Measurements from ENCODE around the gene UBE2J2. TPM values are rescaled to one million over a fixed set of nuclear protein-coding genes. Genes with fewer than 3 reads are reported as not detected.
A peak's percentile ranks its signal among the peaks of the same experiment; 100 is the strongest.

Gene UBE2J2
- total and polyA plus RNA-seq, 2 of the 13 experiments (the other 11 are each of a cell fraction or from before 2014, with no cell fraction given): 25.4 to 29.4 TPM

GRCh38 chr1:1314237-1314586 is 40.6 kb upstream of the UBE2J2 start:
- CTCF ChIA-PET (ENCODE audit: low intra/inter-chr PET ratio, low total read pairs): no interaction called here
- no peak overlapping the region for H3K9ac ChIP-seq (ENCODE audit: insufficient read depth, low read depth, low read length)
- peaks cover 18 to 58% of the 10 kb centered on the region in 2 experiments; a peak in 4 of 5 replicates for H3K36me3 ChIP-seq (replicated peaks in 1 of 2; ENCODE audit: control insufficient read depth in 1 of 2, insufficient read depth in 2 of 2, low read length in 2 of 2)
- no peak overlapping the region for H3K4me3 ChIP-seq (replicated peaks in 1 of 3; ENCODE audit: insufficient read depth in 1 of 3, low read depth in 2 of 3, low read length in 3 of 3)
- no peak for DNase-seq (ENCODE audit: low spot score)
- no peaks in the 10 kb centered on the region for H3K27me3 ChIP-seq (ENCODE audit: control insufficient read depth in 1 of 2, insufficient read depth in 2 of 2, low read length in 2 of 2)
- H3K4me2 ChIP-seq (ENCODE audit: low read depth, low read length): no peak overlapping the region
- POLR2A ChIA-PET: no interaction called here
- peaks cover 5% of the 10 kb centered on the region; the same call in 1 of the 2 replicates for H4K20me1 ChIP-seq (ENCODE audit: insufficient read depth, low read length)
- H3K4me1 ChIP-seq (ENCODE audit: insufficient read depth, low read length): peaks cover 19% of the 10 kb centered on the region
- no peak overlapping the region for H3K27ac ChIP-seq (ENCODE audit: extremely low read length, insufficient read depth, low read length)
- peaks cover 2% of the 10 kb centered on the region for H3K79me2 ChIP-seq (ENCODE audit: insufficient read depth, low read length)
- TF ChIP-seq, protein P1, sequence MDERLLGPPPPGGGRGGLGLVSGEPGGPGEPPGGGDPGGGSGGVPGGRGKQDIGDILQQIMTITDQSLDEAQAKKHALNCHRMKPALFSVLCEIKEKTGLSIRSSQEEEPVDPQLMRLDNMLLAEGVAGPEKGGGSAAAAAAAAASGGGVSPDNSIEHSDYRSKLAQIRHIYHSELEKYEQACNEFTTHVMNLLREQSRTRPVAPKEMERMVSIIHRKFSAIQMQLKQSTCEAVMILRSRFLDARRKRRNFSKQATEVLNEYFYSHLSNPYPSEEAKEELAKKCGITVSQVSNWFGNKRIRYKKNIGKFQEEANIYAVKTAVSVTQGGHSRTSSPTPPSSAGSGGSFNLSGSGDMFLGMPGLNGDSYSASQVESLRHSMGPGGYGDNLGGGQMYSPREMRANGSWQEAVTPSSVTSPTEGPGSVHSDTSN (CRISPR knock-in tag; IDR thresholded peaks at IDR 0.05): no peak
- no peak for TF ChIP-seq KDM2A (CRISPR knock-in tag; IDR thresholded peaks at IDR 0.05; ENCODE audit: borderline replicate concordance, low read depth)
- peak; percentile 63 for TF ChIP-seq AGO2 (optimal IDR thresholded peaks at IDR 0.05; ENCODE audit: low read depth, low read length)
- TF ChIP-seq RBFOX2 (IDR thresholded peaks at IDR 0.05; ENCODE audit: low read depth, low read length): peak; percentile 63
- no peak overlapping the region for H2AFZ ChIP-seq (ENCODE audit: low read length)
- no peak for FAIRE-seq
- in situ Hi-C loops (cut with HindIII; ENCODE audit: extremely low pct_ligation_motif_present, low pct_unique_long_range_greater_than_20kb): no loop called here
- intact Hi-C loops (cut with micrococcal nuclease; ENCODE audit: unreplicated experiment): no loop called here
- ATAC-seq: no peak
- no peaks in the 10 kb centered on the region for H3K9me3 ChIP-seq (ENCODE audit: low read length)
- 98% methylated on average over 11 of the region's 15 CpGs for WGBS (ENCODE audit: low lambda C conversion rate)
- BruUV-seq (replicated peaks): no TSS peak

DNA sequence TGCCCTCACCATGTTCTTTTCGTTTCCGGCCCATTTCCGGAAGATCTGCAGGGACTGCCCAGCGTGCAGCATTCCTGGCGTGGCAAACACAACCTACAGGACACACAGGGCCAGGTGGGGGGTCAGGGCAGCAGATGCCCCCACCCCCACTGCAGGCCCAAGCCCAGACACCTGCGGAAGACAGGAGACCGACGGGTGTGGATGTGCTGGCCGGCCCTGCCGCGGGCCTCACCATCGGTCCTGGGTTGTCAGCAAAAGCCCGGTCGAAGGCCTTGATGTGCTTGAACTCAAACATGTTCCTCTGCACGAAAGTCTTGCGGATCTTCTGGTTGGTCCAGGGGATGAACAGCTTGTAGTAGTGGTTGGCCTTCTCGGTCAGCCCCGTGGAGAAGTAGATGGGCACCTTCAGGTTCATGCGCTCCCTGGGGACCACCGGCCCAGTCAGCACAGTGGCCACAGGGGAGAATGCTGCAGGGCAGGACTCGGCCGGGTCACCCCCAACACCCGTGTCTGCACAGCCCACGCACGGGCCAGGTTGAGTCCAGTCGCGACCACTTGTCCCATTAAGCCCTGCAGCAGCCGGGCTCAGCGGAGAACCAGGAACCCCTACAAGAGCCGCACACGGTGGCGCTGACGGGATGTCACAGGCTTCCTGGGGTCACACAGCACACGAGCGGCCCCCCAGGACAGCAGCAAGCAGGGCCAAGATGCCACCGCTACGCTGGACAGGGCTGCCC is 40.0 kb upstream of the UBE2J2 start:
- POLR2A ChIA-PET: no interaction called here
- H2AFZ ChIP-seq (ENCODE audit: low read length): no peak overlapping the region

More for the DNA sequence above, 40.0 kb upstream of the UBE2J2 start:
- CTCF ChIA-PET (ENCODE audit: low intra/inter-chr PET ratio, low total read pairs): no interaction called here
- H3K9me3 ChIP-seq (ENCODE audit: low read length): no peaks in the 10 kb centered on the region
- ATAC-seq: no peak
- intact Hi-C loops (cut with micrococcal nuclease; ENCODE audit: unreplicated experiment): no loop called here
- in situ Hi-C loops (cut with HindIII; ENCODE audit: extremely low pct_ligation_motif_present, low pct_unique_long_range_greater_than_20kb): no loop called here
- H3K36me3 ChIP-seq (replicated peaks in 1 of 2; ENCODE audit: control insufficient read depth in 1 of 2, insufficient read depth in 2 of 2, low read length in 2 of 2): peaks cover 16 to 53% of the 10 kb centered on the region in 2 experiments; a peak in 4 of 5 replicates
- no peak for FAIRE-seq
- WGBS (ENCODE audit: low lambda C conversion rate): 96% methylated on average over 16 of the region's 37 CpGs
- H3K79me2 ChIP-seq (ENCODE audit: insufficient read depth, low read length): peaks cover 2% of the 10 kb centered on the region
- no peaks in the 10 kb centered on the region for H3K27me3 ChIP-seq (ENCODE audit: control insufficient read depth in 1 of 2, insufficient read depth in 2 of 2, low read length in 2 of 2)
- TF ChIP-seq, protein P2, sequence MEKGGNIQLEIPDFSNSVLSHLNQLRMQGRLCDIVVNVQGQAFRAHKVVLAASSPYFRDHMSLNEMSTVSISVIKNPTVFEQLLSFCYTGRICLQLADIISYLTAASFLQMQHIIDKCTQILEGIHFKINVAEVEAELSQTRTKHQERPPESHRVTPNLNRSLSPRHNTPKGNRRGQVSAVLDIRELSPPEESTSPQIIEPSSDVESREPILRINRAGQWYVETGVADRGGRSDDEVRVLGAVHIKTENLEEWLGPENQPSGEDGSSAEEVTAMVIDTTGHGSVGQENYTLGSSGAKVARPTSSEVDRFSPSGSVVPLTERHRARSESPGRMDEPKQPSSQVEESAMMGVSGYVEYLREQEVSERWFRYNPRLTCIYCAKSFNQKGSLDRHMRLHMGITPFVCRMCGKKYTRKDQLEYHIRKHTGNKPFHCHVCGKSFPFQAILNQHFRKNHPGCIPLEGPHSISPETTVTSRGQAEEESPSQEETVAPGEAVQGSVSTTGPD (CRISPR knock-in tag; IDR thresholded peaks at IDR 0.05): no peak
- TF ChIP-seq UBTF (CRISPR knock-in tag; IDR thresholded peaks at IDR 0.05): no peak
- TF ChIP-seq AGO2 (optimal IDR thresholded peaks at IDR 0.05; ENCODE audit: low read depth, low read length): peak; percentile 81
- 0 out of 2 replicates have a peak, but pooled peaks have one; percentile 10 for TF ChIP-seq POLR2G (IDR thresholded peaks at IDR 0.05; ENCODE audit: low read depth, low read length)
- no peak for TF ChIP-seq ZEB1 (IDR thresholded peaks at IDR 0.05; ENCODE audit: insufficient replicate concordance, low read depth)
- H4K20me1 ChIP-seq (ENCODE audit: insufficient read depth, low read length): peaks cover 5% of the 10 kb centered on the region; the same call in 1 of the 2 replicates
- no peak overlapping the region for H3K27ac ChIP-seq (ENCODE audit: extremely low read length, insufficient read depth, low read length)
- H3K4me3 ChIP-seq (replicated peaks in 1 of 3; ENCODE audit: insufficient read depth in 1 of 3, low read depth in 2 of 3, low read length in 3 of 3): no peak overlapping the region
- H3K4me2 ChIP-seq (ENCODE audit: low read depth, low read length): no peak overlapping the region
- H3K4me1 ChIP-seq (ENCODE audit: insufficient read depth, low read length): peaks cover 20% of the 10 kb centered on the region
- DNase-seq (ENCODE audit: low spot score): no peak
- no peak overlapping the region for H3K9ac ChIP-seq (ENCODE audit: insufficient read depth, low read depth, low read length)
- no TSS peak for BruUV-seq (replicated peaks)

All from HepG2 (cell line).